ENCODE measurements around the gene PARD3. TPM values are rescaled to one million over a fixed set of nuclear protein-coding genes. Genes with fewer than 3 reads are reported as not detected.

PARD3 gene
- total RNA-seq, 2 donors from 2014 or later = 1.4 to 2.7 TPM

GRCh38 chr10:34499612-34500279, 315.4 kb downstream of the PARD3 start:
- H3K9me3 Mint-ChIP-seq = no peaks in the 10 kb centered on the region
- H3K27ac Mint-ChIP-seq = no peak overlapping the region
- DNase-seq (ENCODE audit: low spot score in 2 of 2) = no peak
- no peaks in the 10 kb centered on the region for H3K36me3 Mint-ChIP-seq
- no peak for ATAC-seq

GRCh38 chr10:34498821-34499220, 316.3 kb downstream of the PARD3 start:
- Mint-ChIP-seq H3K9me3 (no peaks in the 10 kb centered on the region), H3K36me3 (no peaks in the 10 kb centered on the region), H3K27ac (no peak overlapping the region)
- ATAC-seq = no peak
- no peak for DNase-seq (ENCODE audit: low spot score in 2 of 2)

- H3K36me3 Mint-ChIP-seq = no peaks in the 10 kb centered on the region
- no peak overlapping the region for H3K27ac Mint-ChIP-seq
- ATAC-seq (no peak), DNase-seq (ENCODE audit: low spot score in 2 of 2) (no peak)
- no peaks in the 10 kb centered on the region for H3K9me3 Mint-ChIP-seq
These were observed 319.2 kb downstream of the PARD3 start for GRCh38 chr10:34495938-34496337.

- DNase-seq (ENCODE audit: low spot score in 2 of 2) (no peak), ATAC-seq (no peak)
- no peaks in the 10 kb centered on the region for H3K36me3 Mint-ChIP-seq
- no peak overlapping the region for H3K27ac Mint-ChIP-seq
- no peaks in the 10 kb centered on the region for H3K9me3 Mint-ChIP-seq
These were observed 321.1 kb downstream of the PARD3 start for GRCh38 chr10:34494012-34494411.

GRCh38 chr10:34492081-34492480, 323.0 kb downstream of the PARD3 start:
- no peaks in the 10 kb centered on the region for H3K36me3 Mint-ChIP-seq
- H3K27ac Mint-ChIP-seq = no peak overlapping the region
- ATAC-seq (no peak), DNase-seq (ENCODE audit: low spot score in 2 of 2) (no peak)
- H3K9me3 Mint-ChIP-seq = no peaks in the 10 kb centered on the region

- ATAC-seq (no peak), DNase-seq (ENCODE audit: low spot score in 2 of 2) (no peak)
These were observed 323.4 kb downstream of the PARD3 start for GRCh38 chr10:34491678-34492077.

GRCh38 chr10:34489973-34490745, 324.9 kb downstream of the PARD3 start:
- Mint-ChIP-seq H3K9me3 (no peaks in the 10 kb centered on the region), H3K36me3 (no peaks in the 10 kb centered on the region), H3K27ac (no peak overlapping the region)
- no peak for DNase-seq (ENCODE audit: low spot score in 2 of 2)
- ATAC-seq = no peak

More at GRCh38 chr10:34491678-34492077, 323.4 kb downstream of the PARD3 start:
- H3K36me3 Mint-ChIP-seq = no peaks in the 10 kb centered on the region
- H3K27ac Mint-ChIP-seq = no peak overlapping the region
- H3K9me3 Mint-ChIP-seq = no peaks in the 10 kb centered on the region

GRCh38 chr10:34489411-34489810, 325.7 kb downstream of the PARD3 start:
- ATAC-seq (no peak), DNase-seq (ENCODE audit: low spot score in 2 of 2) (no peak)
- H3K36me3 Mint-ChIP-seq = no peaks in the 10 kb centered on the region
- no peak overlapping the region for H3K27ac Mint-ChIP-seq
- no peaks in the 10 kb centered on the region for H3K9me3 Mint-ChIP-seq

- H3K36me3 Mint-ChIP-seq = no peaks in the 10 kb centered on the region
- no peak for DNase-seq (ENCODE audit: low spot score in 2 of 2)
- ATAC-seq = no peak
- no peaks in the 10 kb centered on the region for H3K9me3 Mint-ChIP-seq
- no peak overlapping the region for H3K27ac Mint-ChIP-seq
These were observed 326.5 kb downstream of the PARD3 start for GRCh38 chr10:34488476-34489130.

GRCh38 chr10:34486008-34486407, 329.1 kb downstream of the PARD3 start:
- ATAC-seq (no peak), DNase-seq (ENCODE audit: low spot score in 2 of 2) (no peak)
- no peaks in the 10 kb centered on the region for H3K9me3 Mint-ChIP-seq
- H3K36me3 Mint-ChIP-seq = no peaks in the 10 kb centered on the region
- H3K27ac Mint-ChIP-seq = no peak overlapping the region

GRCh38 chr10:34484164-34484563, 330.9 kb downstream of the PARD3 start:
- H3K36me3 Mint-ChIP-seq = no peaks in the 10 kb centered on the region
- no peak for DNase-seq (ENCODE audit: low spot score in 2 of 2)
- no peaks in the 10 kb centered on the region for H3K9me3 Mint-ChIP-seq
- no peak for ATAC-seq
- no peak overlapping the region for H3K27ac Mint-ChIP-seq

GRCh38 chr10:34480345-34480744, 334.8 kb downstream of the PARD3 start:
- DNase-seq (ENCODE audit: low spot score in 2 of 2) = no peak
- Mint-ChIP-seq H3K9me3 (no peaks in the 10 kb centered on the region), H3K36me3 (no peaks in the 10 kb centered on the region), H3K27ac (no peak overlapping the region)
- no peak for ATAC-seq

- Mint-ChIP-seq H3K9me3 (no peaks in the 10 kb centered on the region), H3K27ac (no peak overlapping the region), H3K36me3 (no peaks in the 10 kb centered on the region)
- DNase-seq (ENCODE audit: low spot score in 2 of 2) (no peak), ATAC-seq (no peak)
These were observed 335.4 kb downstream of the PARD3 start for GRCh38 chr10:34479520-34480179.

- ATAC-seq (no peak), DNase-seq (ENCODE audit: low spot score in 2 of 2) (no peak)
- Mint-ChIP-seq H3K9me3 (no peaks in the 10 kb centered on the region), H3K36me3 (no peaks in the 10 kb centered on the region), H3K27ac (no peak overlapping the region)
These were observed 337.8 kb downstream of the PARD3 start for GRCh38 chr10:34477249-34477648.

- Mint-ChIP-seq H3K9me3 (no peaks in the 10 kb centered on the region), H3K27ac (no peak overlapping the region), H3K36me3 (no peaks in the 10 kb centered on the region)
- ATAC-seq (no peak), DNase-seq (ENCODE audit: low spot score in 2 of 2) (no peak)
These were observed 338.5 kb downstream of the PARD3 start for GRCh38 chr10:34476608-34477007.

- ATAC-seq (no peak), DNase-seq (ENCODE audit: low spot score in 2 of 2) (no peak)
- H3K9me3 Mint-ChIP-seq = no peaks in the 10 kb centered on the region
- H3K27ac Mint-ChIP-seq = no peak overlapping the region
- no peaks in the 10 kb centered on the region for H3K36me3 Mint-ChIP-seq
These were observed 339.3 kb downstream of the PARD3 start for GRCh38 chr10:34475786-34476185.

GRCh38 chr10:34475274-34475646, 339.8 kb downstream of the PARD3 start:
- H3K36me3 Mint-ChIP-seq = no peaks in the 10 kb centered on the region
- ATAC-seq = no peak

More at GRCh38 chr10:34475274-34475646, 339.8 kb downstream of the PARD3 start:
- Mint-ChIP-seq H3K9me3 (no peaks in the 10 kb centered on the region), H3K27ac (no peak overlapping the region)
- DNase-seq (ENCODE audit: low spot score in 2 of 2) = no peak

Data from activated naive CD4-positive, alpha-beta T cell treated with anti-CD3 and anti-CD28 coated beads, Interleukin-2, amount 50 U/mL, for 72 hours (primary cell).